ENCODE measurements around the gene UBA1. TPM values are rescaled to one million over a fixed set of nuclear protein-coding genes. Genes with fewer than 3 reads are reported as not detected.
A peak's percentile ranks its signal among the peaks of the same experiment; 100 is the strongest.

UBA1 gene
- total RNA-seq, 2 experiments from 2014 or later: 177 to 204 TPM

GRCh38 chrX:47227334-47227583, 33.6 kb downstream of the UBA1 start:
- Mint-ChIP-seq H3K4me1 (peaks cover 5% of the 10 kb centered on the region), H3K9me3 (ENCODE audit: low read depth) (no peaks in the 10 kb centered on the region), H3K27me3 (no peaks in the 10 kb centered on the region), H3K36me3 (peaks cover 31% of the 10 kb centered on the region), H3K27ac (no peak overlapping the region), H3K4me3 (no peak overlapping the region)
- DNase-seq (no peak), ATAC-seq (no peak)
- CTCF ChIA-PET: no interaction called here

GRCh38 chrX:47228550-47229270, 35.1 kb downstream of the UBA1 start:
- CTCF ChIA-PET: no interaction called here
- peaks cover 31% of the 10 kb centered on the region for H3K36me3 Mint-ChIP-seq
- DNase-seq: no peak
- no peak overlapping the region for H3K27ac Mint-ChIP-seq
- H3K9me3 Mint-ChIP-seq (ENCODE audit: low read depth): no peaks in the 10 kb centered on the region
- peaks cover 5% of the 10 kb centered on the region for H3K4me1 Mint-ChIP-seq
- no peak overlapping the region for H3K4me3 Mint-ChIP-seq
- ATAC-seq: no peak
- H3K27me3 Mint-ChIP-seq: no peaks in the 10 kb centered on the region

- CTCF ChIA-PET: no interaction called here
These were observed 35.8 kb downstream of the UBA1 start for GRCh38 chrX:47229427-47229826.

DNA sequence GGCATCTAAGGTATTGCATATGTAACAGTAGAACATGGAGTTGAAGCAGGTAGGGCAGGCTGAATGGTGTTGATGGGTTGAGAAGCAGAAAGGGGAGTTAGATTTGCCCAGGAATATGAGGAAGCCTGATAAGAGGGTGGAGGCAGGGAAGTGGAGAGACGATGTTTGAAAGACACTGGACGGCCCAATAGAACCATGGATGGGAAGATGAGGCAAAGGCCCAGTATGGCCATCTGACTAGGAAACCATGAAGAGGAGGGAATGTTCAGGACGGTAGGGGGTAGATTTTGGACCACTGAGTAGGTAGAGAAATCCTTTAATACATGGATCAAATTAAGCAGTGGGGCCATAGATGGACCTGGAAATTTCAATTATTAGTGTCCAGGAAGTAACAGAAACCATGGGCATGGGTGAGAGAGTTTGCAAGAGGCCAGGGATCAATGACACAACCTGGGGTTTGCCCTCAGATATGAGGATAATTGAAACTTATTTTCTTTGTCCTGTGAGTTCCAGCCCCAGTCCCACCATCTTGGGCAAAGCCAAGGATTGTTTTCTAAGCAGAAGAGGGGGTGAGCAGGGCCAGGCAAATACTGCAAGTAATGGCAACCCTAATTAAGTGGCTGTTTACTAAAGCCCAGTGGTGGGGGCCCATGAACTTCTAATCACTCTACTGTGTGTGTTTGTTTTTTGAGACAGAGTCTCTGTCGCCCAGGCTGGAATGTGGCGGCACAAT, 36.7 kb downstream of the UBA1 start:
- Mint-ChIP-seq H3K9me3 (ENCODE audit: low read depth) (no peaks in the 10 kb centered on the region), H3K4me1 (peaks cover 9% of the 10 kb centered on the region), H3K4me3 (no peak overlapping the region), H3K27me3 (no peaks in the 10 kb centered on the region), H3K27ac (peak overlapping the region; percentile 54), H3K36me3 (peaks cover 29% of the 10 kb centered on the region)
- ATAC-seq: no peak
- CTCF ChIA-PET: no interaction called here
- no peak for DNase-seq

More at GRCh38 chrX:47229427-47229826, 35.8 kb downstream of the UBA1 start:
- DNase-seq (no peak), ATAC-seq (no peak)
- H3K4me3 Mint-ChIP-seq: no peak overlapping the region
- H3K27ac Mint-ChIP-seq: no peak overlapping the region
- no peaks in the 10 kb centered on the region for H3K9me3 Mint-ChIP-seq (ENCODE audit: low read depth)
- no peaks in the 10 kb centered on the region for H3K27me3 Mint-ChIP-seq
- H3K36me3 Mint-ChIP-seq: peaks cover 31% of the 10 kb centered on the region
- H3K4me1 Mint-ChIP-seq: peaks cover 5% of the 10 kb centered on the region

GRCh38 chrX:47231167-47231566, 37.5 kb downstream of the UBA1 start:
- Mint-ChIP-seq H3K27me3 (no peaks in the 10 kb centered on the region), H3K4me1 (peaks cover 18% of the 10 kb centered on the region), H3K27ac (peak overlapping the region; percentile 46), H3K9me3 (ENCODE audit: low read depth) (no peaks in the 10 kb centered on the region), H3K36me3 (peaks cover 26% of the 10 kb centered on the region), H3K4me3 (no peak overlapping the region)
- DNase-seq: no peak
- no peak for ATAC-seq
- CTCF ChIA-PET: no interaction called here

GRCh38 chrX:47232197-47232802, 38.7 kb downstream of the UBA1 start:
- peak overlapping the region; percentile 98 for H3K27ac Mint-ChIP-seq
- DNase-seq: no peak
- peaks cover 20% of the 10 kb centered on the region for H3K36me3 Mint-ChIP-seq
- no peak for ATAC-seq
- CTCF ChIA-PET: no interaction called here
- H3K4me3 Mint-ChIP-seq: peak overlapping the region; percentile 88
- no peaks in the 10 kb centered on the region for H3K9me3 Mint-ChIP-seq (ENCODE audit: low read depth)
- peaks cover 20% of the 10 kb centered on the region for H3K4me1 Mint-ChIP-seq
- H3K27me3 Mint-ChIP-seq: no peaks in the 10 kb centered on the region

DNA sequence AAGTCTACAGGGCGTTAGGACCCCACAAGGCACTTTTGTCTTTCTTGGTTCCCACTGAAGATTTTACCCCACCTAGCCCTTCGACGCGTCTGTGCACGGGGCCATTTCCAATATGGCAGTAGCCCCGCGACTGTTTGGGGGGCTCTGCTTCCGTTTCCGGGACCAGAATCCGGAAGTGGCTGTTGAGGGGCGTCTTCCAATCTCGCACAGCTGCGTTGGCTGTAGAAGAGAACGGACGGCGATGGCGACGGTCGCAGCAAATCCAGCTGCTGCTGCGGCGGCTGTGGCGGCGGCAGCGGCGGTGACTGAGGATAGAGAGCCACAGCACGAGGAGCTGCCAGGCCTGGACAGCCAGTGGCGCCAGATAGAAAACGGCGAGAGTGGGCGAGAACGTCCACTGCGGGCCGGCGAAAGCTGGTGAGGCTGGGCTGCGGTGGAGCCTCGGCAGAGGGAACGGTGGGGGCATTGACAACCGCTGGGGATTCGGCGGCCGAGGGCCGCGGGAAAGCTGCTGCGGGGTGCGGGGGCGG, 39.2 kb downstream of the UBA1 start, which contains the start of gene USP11:
USP11 (plus strand) TSS at position 207 of the 530 bp plus-strand sequence; CDS start at position 242, 35 bp downstream.
- Mint-ChIP-seq H3K27me3 (no peaks in the 10 kb centered on the region), H3K27ac (peak within 1 kb of the TSS; percentile 98), H3K9me3 (ENCODE audit: low read depth) (no peaks in the 10 kb centered on the region), H3K4me1 (peaks cover 20% of the 10 kb centered on the region), H3K4me3 (peak within 1 kb of the TSS; percentile 88), H3K36me3 (peaks cover 20% of the 10 kb centered on the region)
- peak; percentile 83 for DNase-seq
- ATAC-seq: peak; percentile 46
- CTCF ChIA-PET: no interaction called here

DNA sequence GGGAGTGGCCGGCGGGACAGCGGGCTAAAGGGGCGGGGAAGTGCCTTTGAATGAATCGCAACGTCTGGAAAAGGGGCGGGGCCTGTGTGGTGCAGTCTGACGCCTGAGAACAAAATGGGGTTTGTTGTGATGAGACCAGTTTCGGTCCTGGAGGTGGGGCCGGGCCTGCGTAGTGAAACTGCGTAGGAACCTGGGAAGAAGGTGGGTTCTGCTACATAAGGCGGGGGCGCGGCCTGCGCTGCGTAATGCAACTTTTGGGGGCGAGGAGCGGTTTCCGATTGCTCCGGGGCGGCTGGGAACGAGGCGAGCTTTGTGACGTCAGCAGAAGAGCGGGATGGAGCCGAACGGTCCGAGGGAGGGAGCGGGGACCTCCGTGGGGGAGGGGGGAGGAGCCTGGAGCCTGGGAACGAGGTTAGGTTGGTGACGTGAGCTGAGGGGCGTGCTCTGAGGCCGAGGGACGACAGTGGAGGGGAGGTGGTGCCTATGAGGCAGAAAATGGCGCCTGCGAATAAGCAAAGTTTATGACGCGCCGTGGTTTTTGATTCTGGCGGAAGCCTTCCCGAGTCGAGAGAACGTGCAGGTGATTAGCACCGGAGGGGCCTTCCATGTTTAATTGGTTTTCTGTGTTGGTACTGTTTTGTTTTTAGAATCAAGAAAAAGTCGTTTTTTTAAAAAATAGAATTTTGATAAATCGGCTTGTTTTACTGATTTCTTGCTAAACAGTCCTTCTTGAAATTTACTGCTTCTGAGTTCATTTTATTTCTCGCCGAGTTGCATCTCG, 39.9 kb downstream of the UBA1 start:
- peak overlapping the region; percentile 98 for H3K27ac Mint-ChIP-seq
- peaks cover 15% of the 10 kb centered on the region for H3K36me3 Mint-ChIP-seq
- DNase-seq (peak; percentile 97), ATAC-seq (peak; percentile 92)
- peaks cover 20% of the 10 kb centered on the region for H3K4me1 Mint-ChIP-seq
- peak overlapping the region; percentile 88 for H3K4me3 Mint-ChIP-seq
- H3K9me3 Mint-ChIP-seq (ENCODE audit: low read depth): no peaks in the 10 kb centered on the region
- H3K27me3 Mint-ChIP-seq: no peaks in the 10 kb centered on the region
- CTCF ChIA-PET: no interaction called here

- H3K9me3 Mint-ChIP-seq (ENCODE audit: low read depth): no peaks in the 10 kb centered on the region
- peaks cover 20% of the 10 kb centered on the region for H3K4me1 Mint-ChIP-seq
- CTCF ChIA-PET: no interaction called here
- H3K4me3 Mint-ChIP-seq: peak overlapping the region; percentile 88
- DNase-seq (no peak), ATAC-seq (no peak)
- H3K27me3 Mint-ChIP-seq: no peaks in the 10 kb centered on the region
- H3K36me3 Mint-ChIP-seq: peaks cover 12% of the 10 kb centered on the region
- peak overlapping the region; percentile 98 for H3K27ac Mint-ChIP-seq
These were observed 41.0 kb downstream of the UBA1 start for GRCh38 chrX:47234583-47234982.

DNA sequence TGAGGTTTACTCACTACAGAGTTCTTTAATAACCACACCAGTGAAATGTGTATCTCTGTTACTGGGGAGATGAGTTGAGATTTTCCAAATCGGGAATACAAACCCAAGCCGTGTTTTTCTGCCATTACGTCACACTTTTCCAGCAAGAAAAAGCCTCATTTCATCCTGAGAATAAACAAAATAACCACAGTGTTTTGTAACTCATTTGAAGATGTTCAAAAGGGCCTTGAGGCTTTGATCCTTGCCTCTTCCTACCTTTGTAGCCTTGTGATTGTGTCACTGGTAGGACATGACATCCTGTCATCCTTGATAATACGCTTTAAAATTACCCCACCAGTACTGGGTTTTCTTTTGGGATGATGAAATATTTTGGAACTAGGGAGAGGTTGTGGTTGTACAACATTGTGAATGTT, 42.1 kb downstream of the UBA1 start:
- Mint-ChIP-seq H3K9me3 (ENCODE audit: low read depth) (no peaks in the 10 kb centered on the region), H3K36me3 (peaks cover 17% of the 10 kb centered on the region), H3K4me1 (peaks cover 18% of the 10 kb centered on the region), H3K27ac (peak overlapping the region; percentile 25), H3K4me3 (peak overlapping the region; percentile 41), H3K27me3 (no peaks in the 10 kb centered on the region)
- DNase-seq (no peak), ATAC-seq (no peak)
- CTCF ChIA-PET: no interaction called here

DNA sequence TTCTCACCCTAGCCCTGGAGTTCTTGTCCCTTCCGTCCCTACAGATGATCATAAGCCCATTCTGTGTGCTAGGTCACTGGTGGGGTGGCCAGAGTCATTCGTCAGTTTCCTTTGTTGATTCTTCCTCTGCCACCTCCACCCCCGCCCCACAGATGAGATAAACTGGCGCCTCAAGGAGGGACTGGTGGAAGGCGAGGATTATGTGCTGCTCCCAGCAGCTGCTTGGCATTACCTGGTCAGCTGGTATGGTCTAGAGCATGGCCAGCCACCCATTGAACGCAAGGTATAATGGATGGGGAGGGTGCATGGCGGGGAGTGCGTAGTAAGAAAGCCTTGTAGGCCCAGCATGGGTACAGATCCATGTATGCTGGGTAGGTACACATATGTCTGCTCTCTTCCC, 45.6 kb downstream of the UBA1 start:
- DNase-seq (no peak), ATAC-seq (no peak)
- no peak overlapping the region for H3K27ac Mint-ChIP-seq
- no peaks in the 10 kb centered on the region for H3K9me3 Mint-ChIP-seq (ENCODE audit: low read depth)
- no peak overlapping the region for H3K4me3 Mint-ChIP-seq
- CTCF ChIA-PET: interaction anchor here (1.1 kb wide), 1 partner anchor 144 kb away, joined by 4 read pairs; no protein-coding TSS in a partner anchor
- H3K36me3 Mint-ChIP-seq: peaks cover 34% of the 10 kb centered on the region
- no peaks in the 10 kb centered on the region for H3K27me3 Mint-ChIP-seq
- peaks cover 15% of the 10 kb centered on the region for H3K4me1 Mint-ChIP-seq

- DNase-seq (no peak), ATAC-seq (no peak)
- H3K4me1 Mint-ChIP-seq: peaks cover 14% of the 10 kb centered on the region
- H3K9me3 Mint-ChIP-seq (ENCODE audit: low read depth): no peaks in the 10 kb centered on the region
- peaks cover 33% of the 10 kb centered on the region for H3K36me3 Mint-ChIP-seq
- no peaks in the 10 kb centered on the region for H3K27me3 Mint-ChIP-seq
- H3K27ac Mint-ChIP-seq: no peak overlapping the region
- H3K4me3 Mint-ChIP-seq: no peak overlapping the region
- CTCF ChIA-PET: no interaction called here
These were observed 46.4 kb downstream of the UBA1 start for GRCh38 chrX:47239898-47240545.

DNA sequence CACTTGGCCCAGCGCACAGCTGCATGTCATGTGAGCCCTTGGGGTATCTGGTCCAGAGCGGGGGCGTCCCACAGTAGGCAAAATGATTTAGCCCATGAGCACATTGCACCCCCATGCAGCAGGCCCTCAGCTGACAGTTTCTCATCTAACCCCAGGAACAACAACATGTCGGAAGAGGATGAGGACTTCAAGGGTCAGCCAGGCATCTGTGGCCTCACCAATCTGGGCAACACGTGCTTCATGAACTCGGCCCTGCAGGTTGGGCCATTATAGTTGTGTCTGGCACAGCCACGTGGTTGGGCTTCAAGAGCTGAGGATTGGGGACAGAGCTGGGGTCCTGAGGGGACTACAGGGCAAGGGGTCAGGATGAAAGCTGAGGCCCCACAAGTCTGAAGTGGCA, 47.0 kb downstream of the UBA1 start:
- Mint-ChIP-seq H3K27ac (no peak overlapping the region), H3K4me3 (no peak overlapping the region), H3K27me3 (no peaks in the 10 kb centered on the region), H3K36me3 (peaks cover 28% of the 10 kb centered on the region), H3K9me3 (ENCODE audit: low read depth) (no peaks in the 10 kb centered on the region), H3K4me1 (peaks cover 8% of the 10 kb centered on the region)
- DNase-seq (no peak), ATAC-seq (no peak)
- CTCF ChIA-PET: no interaction called here

Data from activated CD8-positive, alpha-beta memory T cell treated with anti-CD3 and anti-CD28 coated beads, Interleukin-2, amount 10 ng/mL, durations not matched to agents 7 days and 5 days (primary cell).